Testis (tissue), 3 donors: ENCODE data around the gene RBM17. TPM values are rescaled to one million over a fixed set of nuclear protein-coding genes. Genes with fewer than 3 reads are reported as not detected.

ENCODE experiments used
- DNase-seq: peaks from one replicate; pipeline ENCODE4 v3.0.0-alpha.2; 2019
- H3K27ac ChIP-seq, 2 donors: fragments of 200-600 bp; sonication (generic); one replicate each; pipeline ENCODE4 v1.5.1; 2019
- H3K27me3 ChIP-seq: fragments of 200-600 bp; sonication (generic); one replicate; pipeline ENCODE4 v1.5.1; 2019
- H3K36me3 ChIP-seq: fragments of 200-600 bp; sonication (generic); one replicate; pipeline ENCODE4 v1.5.1; 2017; ENCODE audit warnings: low read depth; ENCODE audit errors: missing control alignments
- H3K4me1 ChIP-seq: fragments of 200-600 bp; sonication (generic); one replicate; pipeline ENCODE4 v1.5.1; 2019
- H3K4me3 ChIP-seq, 2 donors: fragments of 200-600 bp; sonication (generic); one replicate each; pipeline ENCODE4 v1.5.1; 2017 to 2019
- H3K9me3 ChIP-seq: fragments of 200-600 bp; sonication (generic); one replicate; pipeline ENCODE4 v1.5.1; 2017
- CTCF ChIP-seq, 3 experiments: fragments of 450-650 bp in 2 of 3; fragments of 200-600 bp in 1 of 3; sonication (generic) in 1 of 3; IDR thresholded peaks; one replicate each; pipeline ENCODE4 v1.5.1; 2016 to 2019; ENCODE audit warnings: antibody characterized with exemption in 3 of 3, mild to moderate bottlenecking in 2 of 3, moderate library complexity in 1 of 3
- POLR2A ChIP-seq: fragments of 450-650 bp; IDR thresholded peaks from one replicate; pipeline ENCODE4 v1.6.1; 2017; ENCODE audit warnings: antibody characterized with exemption, mild to moderate bottlenecking, moderate library complexity
- WGBS, 2 donors: methylation state at CpG; one replicate each; pipeline ENCODE4 v1.1.5; 2018; 5-methylcytosine and 5-hydroxymethylcytosine counted together
- intact Hi-C: fragments of 100-400 bp; cut with DNase I; formaldehyde crosslinking; loops from one replicate; pipeline ENCODE4 v1.15.1; 2023; ENCODE audit warnings: low total_unique reads
- polyA plus RNA-seq: library from polyadenylated mRNA; stranded (reverse); fragments of 350-450 nt; fragmentation: Illumina TruSeq; extraction: RNeasy Lipid Tissue Mini Kit (QIAGEN cat#74804); gene quantifications from one replicate; pipeline ENCODE4 v1.2.3, GENCODE V29; 2014; ENCODE audit warnings: low read depth, low replicate concordance; ENCODE audit not compliant: insufficient read depth
- total RNA-seq, 2 donors: library from RNA; depleted of rRNA; stranded (reverse); fragments of >200 nt; gene quantifications; one replicate each; pipeline ENCODE4 v1.2.3, GENCODE V29; 2016

The RBM17 gene
- total and polyA plus RNA-seq, 3 donors from 2014 or later: 114 to 145 (median 121) TPM

GRCh38 chr10:6161921-6162320 lies 73.1 kb downstream of the RBM17 start:
- TF ChIP-seq CTCF (IDR thresholded peaks at IDR 0.05): no peak
- no peak for TF ChIP-seq POLR2A
- no peak for DNase-seq
- H3K36me3 ChIP-seq: no peaks in the 10 kb centered on the region
- no peak overlapping the region for H3K4me3 ChIP-seq
- H3K27me3 ChIP-seq: no peaks in the 10 kb centered on the region
- H3K4me1 ChIP-seq: peaks cover 28% of the 10 kb centered on the region
- H3K9me3 ChIP-seq: no peaks in the 10 kb centered on the region
- intact Hi-C loops: loop anchor here (5.0 kb wide), 1 partner anchor 40 kb away; the partner anchor contains the start of gene PFKFB3
- peak overlapping the region; percentile 71 to 93 for H3K27ac ChIP-seq
- WGBS, 2 donors: 81 to 85% methylated on average over 3 of the region's 3 CpGs

DNA sequence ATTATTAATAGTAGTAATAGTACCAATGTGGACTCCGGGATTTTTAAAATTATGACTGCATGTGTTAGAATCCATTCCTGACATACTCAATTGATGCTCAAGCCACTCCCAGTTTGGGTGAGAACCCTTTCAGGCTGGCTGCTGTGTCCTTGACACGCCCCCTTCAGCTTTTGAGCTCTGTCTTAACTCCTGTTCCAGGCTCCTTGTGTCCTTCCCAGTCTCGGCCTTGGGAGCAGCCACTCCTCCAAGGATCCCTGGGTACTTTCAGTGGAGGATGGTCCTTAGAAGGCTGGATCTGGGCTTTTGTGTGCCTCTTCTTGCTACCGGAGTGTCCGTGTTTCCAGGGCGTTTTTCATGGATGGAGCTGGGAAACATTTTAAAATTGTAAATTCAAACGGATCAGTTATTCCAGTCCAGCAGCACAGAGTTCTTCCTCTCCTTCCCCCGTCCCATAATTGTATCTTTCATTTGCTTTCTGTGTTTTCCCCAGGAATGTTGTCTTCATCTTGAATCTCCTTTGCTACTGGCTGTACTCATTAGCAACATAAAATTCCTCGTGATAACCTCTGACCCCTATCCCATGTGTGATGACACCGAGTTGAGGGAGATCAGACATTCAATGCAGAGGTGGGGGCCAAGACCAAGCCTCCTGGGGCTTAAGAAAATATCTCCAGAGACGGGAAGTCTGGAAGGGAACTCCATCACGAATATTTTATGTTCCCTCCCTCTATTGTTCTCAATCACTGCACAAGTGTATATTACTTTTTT lies 73.9 kb downstream of the RBM17 start:
- WGBS, 2 donors: 8 to 10% methylated on average over 12 of the region's 12 CpGs
- Histone ChIP-seq H3K4me1 (peaks cover 35% of the 10 kb centered on the region), H3K27me3 (no peaks in the 10 kb centered on the region), H3K27ac (peak overlapping the region; percentile 71 to 93), H3K36me3 (no peaks in the 10 kb centered on the region), H3K4me3 (peak overlapping the region; percentile 82 to 95), H3K9me3 (no peaks in the 10 kb centered on the region)
- DNase-seq: peak; percentile 85
- intact Hi-C loops: loop anchor here (5.0 kb wide), 1 partner anchor 40 kb away; the partner anchor contains the start of gene PFKFB3
- TF ChIP-seq POLR2A (no peak), CTCF (IDR thresholded peaks at IDR 0.05) (no peak)

GRCh38 chr10:6163364-6164270 lies 74.8 kb downstream of the RBM17 start:
- Histone ChIP-seq H3K9me3 (no peaks in the 10 kb centered on the region), H3K4me1 (peaks cover 43% of the 10 kb centered on the region), H3K4me3 (peak overlapping the region; percentile 82 to 95), H3K36me3 (no peaks in the 10 kb centered on the region), H3K27ac (peak overlapping the region; percentile 93 to 96), H3K27me3 (no peaks in the 10 kb centered on the region)
- TF ChIP-seq POLR2A (peak; percentile 2), CTCF (IDR thresholded peaks at IDR 0.05) (peak in 1 of 3 experiments; percentile 8)
- intact Hi-C loops: loop anchor here (5.0 kb wide), 1 partner anchor 39 kb away; the partner anchor contains the start of gene PFKFB3
- 0% methylated on average over 23 to 87 of the region's 91 CpGs for WGBS, 2 donors
- peak; percentile 91 for DNase-seq

GRCh38 chr10:6164271-6165095 lies 75.6 kb downstream of the RBM17 start:
- Histone ChIP-seq H3K27ac (peak overlapping the region; percentile 93 to 96), H3K27me3 (no peaks in the 10 kb centered on the region), H3K9me3 (no peaks in the 10 kb centered on the region), H3K4me1 (peaks cover 43% of the 10 kb centered on the region), H3K36me3 (no peaks in the 10 kb centered on the region), H3K4me3 (peak overlapping the region; percentile 82 to 95)
- intact Hi-C loops: loop anchor here (5.0 kb wide), 1 partner anchor 38 kb away; the partner anchor contains the start of gene PFKFB3
- TF ChIP-seq POLR2A (no peak), CTCF (IDR thresholded peaks at IDR 0.05) (no peak)
- DNase-seq: peak; percentile 73
- WGBS, 2 donors: 5 to 7% methylated on average over 12 to 16 of the region's 16 CpGs
